Heart left ventricle (tissue), 16 donors: Measurements from ENCODE around the gene MROH7. TPM values are rescaled to one million over a fixed set of nuclear protein-coding genes. Genes with fewer than 3 reads are reported as not detected.

Experiments
- ATAC-seq, 4 donors: fragments of 200-7000 bp; cut with Tn5 transposase; one replicate each; pipeline ENCODE4 v1.9.1; 2020 to 2022; ENCODE audit warnings: moderate library complexity in 4 of 4, mild to moderate bottlenecking in 3 of 4, moderate number of reproducible peaks in 1 of 4
- DNase-seq, 5 donors: peaks; one replicate each; pipeline ENCODE4 v3.0.0-alpha.2; 2020
- H3K27ac ChIP-seq, 12 donors: fragments of 200-600 bp; sonication (generic) in 4 of 12; one replicate each; pipeline versions ENCODE4 v1.5.0 to v1.8.0; 2016 to 2022; ENCODE audit warnings: mild to moderate bottlenecking in 2 of 12
- H3K27me3 ChIP-seq, 9 donors: fragments of 200-600 bp; sonication (generic) in 2 of 9; one replicate each; pipeline versions ENCODE4 v1.5.1 to v1.8.0; 2016 to 2022; ENCODE audit warnings: mild to moderate bottlenecking in 3 of 9
- H3K36me3 ChIP-seq, 9 donors: fragments of 200-600 bp; sonication (generic) in 2 of 9; one replicate each; pipeline versions ENCODE4 v1.5.0 to v1.8.0; 2018 to 2022; ENCODE audit warnings: mild to moderate bottlenecking in 2 of 9
- H3K4me1 ChIP-seq, 12 donors: fragments of 200-600 bp; sonication (generic) in 4 of 12; one replicate each; pipeline versions ENCODE4 v1.5.0 to v1.8.0; 2016 to 2022; ENCODE audit warnings: mild to moderate bottlenecking in 3 of 12
- H3K4me3 ChIP-seq, 12 donors: fragments of 200-600 bp; sonication (generic) in 4 of 12; one replicate each; pipeline versions ENCODE4 v1.5.0 to v1.8.0; 2017 to 2022; ENCODE audit warnings: mild to moderate bottlenecking in 9 of 12, moderate library complexity in 4 of 12
- H3K9me3 ChIP-seq, 12 donors: fragments of 200-600 bp; sonication (generic) in 4 of 12; one replicate each; pipeline versions ENCODE4 v1.5.0 to v1.8.0; 2016 to 2022; ENCODE audit warnings: mild to moderate bottlenecking in 1 of 12
- CTCF ChIP-seq, 12 donors: fragments of 200-600 bp; sonication (generic) in 4 of 12; IDR thresholded peaks; one replicate each; pipeline versions ENCODE4 v1.5.0 to v1.8.0; 2018 to 2022; ENCODE audit warnings: antibody characterized with exemption in 12 of 12, mild to moderate bottlenecking in 5 of 12
- POLR2A ChIP-seq, 2 donors: fragments of 450-650 bp; IDR thresholded peaks; one replicate each; pipeline ENCODE4 v1.6.1; 2017; ENCODE audit warnings: antibody characterized with exemption in 2 of 2, mild to moderate bottlenecking in 2 of 2, moderate library complexity in 2 of 2
- WGBS, 4 donors: extraction: QIAGEN DNeasy Blood & Tissue Kit in 2 of 4; methylation state at CpG; one replicate each; pipeline versions ENCODE4 v1.1.5 to v1.1.7; 2013 to 2018; 5-methylcytosine and 5-hydroxymethylcytosine counted together
- intact Hi-C, 10 donors: fragments of 100-400 bp; cut with DNase I; formaldehyde crosslinking; loops; one replicate each; pipeline versions ENCODE4 v1.11.1 to v1.14.2; 2022
- polyA plus RNA-seq, 2 donors: library from polyadenylated mRNA; stranded (reverse); fragments of 200-250 nt; gene quantifications; one replicate each; pipeline ENCODE4 v1.2.3, GENCODE V29; 2013
- total RNA-seq, 9 donors: library from RNA; depleted of rRNA in 2 of 9; stranded (reverse); fragments of >200 nt in 2 of 9; fragmentation: NEBNext Ultra II Directional in 3 of 9; extraction: Animal tissue kit (Norgen Biotek cat#: 25700) in 3 of 9; gene quantifications; one replicate each; pipeline versions ENCODE4 v1.1.0 to v1.2.4, GENCODE V29; 2016 to 2023
- donor health status: ischemic (EF 13 %, LVEDD 7.1; RV severe dilation, severe dysfunction).
- donor health status: healthy with polysubstance abuse.
- donor health status: DM: no; HTN: yes; CAD: no.
- donor health status: DM: no; HTN: no; CAD: no.
- donor health status: ischemic (EF 25% LVEDD 6.9; RV normal size, moderate dysfunction).
- donor health status: ischemic (EF 25% LVEDD 5.7; RV mildly dilated, moderate dysfunction).
- donor health status: healthy.
- donor health status: DM: yes; HTN: yes; CAD: no.
- donor health status: ischemic (EF 35%, LVEDD 5.7; RV mildly dilated, moderate dysfunction).
- donor health status: nonischemic (EF 11% LVEDD 7.7; RV severe dilation, severe dysfunction).
- donor health status: DM: yes; HTN: yes; CAD: no.
- donor health status: PGD.
- donor health status: ischemic (EF 29% LVEDD 5.4; RV normal size, mild dysfunction).
- donor health status: nonischemic (EF 23%, LVEDD 6.1; RV moderate dilation, normal function).

The MROH7 gene
- total and polyA plus RNA-seq, 11 donors = 2.3 to 18.6 (median 9.2) TPM

- WGBS, 4 donors = 92 to 94% (median 93%) methylated on average over 5 of the region's 5 CpGs
- Histone ChIP-seq H3K4me3 (peak overlapping the region in 1 of 12 donors; percentile 0), H3K27me3 (no peaks in the 10 kb centered on the region), H3K9me3 (no peaks in the 10 kb centered on the region), H3K36me3 (peaks cover 0 to 99% (median 96%) of the 10 kb centered on the region in 9 donors), H3K27ac (no peak overlapping the region), H3K4me1 (no peaks in the 10 kb centered on the region)
- TF ChIP-seq CTCF (IDR thresholded peaks at IDR 0.05) (no peak), POLR2A (IDR thresholded peaks at IDR 0.05) (no peak)
- intact Hi-C loops = no loop called here
- DNase-seq (no peak), ATAC-seq (no peak)
Measured at GRCh38 chr1:54736685-54737084, 95.1 kb downstream of the MROH7 start.

- Histone ChIP-seq H3K27me3 (no peaks in the 10 kb centered on the region), H3K36me3 (peaks cover 0 to 99% (median 93%) of the 10 kb centered on the region in 9 donors), H3K4me1 (no peaks in the 10 kb centered on the region), H3K9me3 (no peaks in the 10 kb centered on the region), H3K27ac (no peak overlapping the region), H3K4me3 (no peak overlapping the region)
- 77 to 88% (median 84%) methylated on average over 6 of the region's 6 CpGs for WGBS, 4 donors
- no peak for ATAC-seq
- no peak for TF ChIP-seq CTCF (IDR thresholded peaks at IDR 0.05)
- TF ChIP-seq POLR2A (IDR thresholded peaks at IDR 0.05) = no peak
- intact Hi-C loops = no loop called here
- DNase-seq = no peak
Measured at GRCh38 chr1:54738244-54738643, 96.7 kb downstream of the MROH7 start.

- peaks cover 0 to 76% (median 65%) of the 10 kb centered on the region in 9 donors for H3K36me3 ChIP-seq
- no peak overlapping the region for H3K4me3 ChIP-seq
- no peak for ATAC-seq
Measured at GRCh38 chr1:54741531-54741930, 99.9 kb downstream of the MROH7 start.

GRCh38 chr1:54742282-54742681, 100.7 kb downstream of the MROH7 start:
- WGBS, 4 donors = 58 to 69% (median 60%) methylated on average over 4 of the region's 4 CpGs
- H3K27ac ChIP-seq = no peak overlapping the region
- no peak for TF ChIP-seq CTCF (IDR thresholded peaks at IDR 0.05)
- no peak for TF ChIP-seq POLR2A (IDR thresholded peaks at IDR 0.05)
- no peaks in the 10 kb centered on the region for H3K9me3 ChIP-seq
- no peaks in the 10 kb centered on the region for H3K4me1 ChIP-seq
- peak in 2 of 4 donors; percentile 18 to 57 for ATAC-seq
- H3K36me3 ChIP-seq = peaks cover 0 to 69% (median 58%) of the 10 kb centered on the region in 9 donors
- intact Hi-C loops = no loop called here
- no peak overlapping the region for H3K4me3 ChIP-seq
- peak in 1 of 5 donors; percentile 45 for DNase-seq
- no peaks in the 10 kb centered on the region for H3K27me3 ChIP-seq

More at GRCh38 chr1:54741531-54741930, 99.9 kb downstream of the MROH7 start:
- TF ChIP-seq CTCF (IDR thresholded peaks at IDR 0.05) (no peak), POLR2A (IDR thresholded peaks at IDR 0.05) (no peak)
- WGBS, 4 donors = 75 to 88% (median 86%) methylated on average over 4 of the region's 4 CpGs
- intact Hi-C loops = no loop called here
- Histone ChIP-seq H3K9me3 (no peaks in the 10 kb centered on the region), H3K27ac (no peak overlapping the region), H3K4me1 (no peaks in the 10 kb centered on the region), H3K27me3 (no peaks in the 10 kb centered on the region)
- DNase-seq = no peak
